HepG2 (cell line): Measurements from ENCODE around the gene RBM26. TPM values are rescaled to one million over a fixed set of nuclear protein-coding genes. Genes with fewer than 3 reads are reported as not detected.
A peak's percentile ranks its signal among the peaks of the same experiment; 100 is the strongest.

Source experiments
- CTCF ChIP-seq: sonication (generic); formaldehyde crosslinking; IDR thresholded peaks from 2 replicates; pipeline ENCODE4 v1.5.0; 2020; ENCODE audit warnings: mild to moderate bottlenecking, missing genetic modification reagents, moderate library complexity
- ETV6 ChIP-seq: sonication (generic); formaldehyde crosslinking; conservative IDR thresholded peaks from 2 replicates; pipeline ENCODE4 v1.4.0; 2020; ENCODE audit warnings: missing genetic modification reagents
- FOXA1 ChIP-seq, 2 experiments: fragments of 450-650 bp in 1 of 2; sonication (generic) in 1 of 2; formaldehyde crosslinking in 1 of 2; IDR thresholded peaks; 2 replicates each; pipeline versions ENCODE4 v1.4.0 to v1.6.1; 2016 to 2020; ENCODE audit warnings: missing genetic modification reagents in 1 of 2
- JUND ChIP-seq: sonication (generic); formaldehyde crosslinking; IDR thresholded peaks from 2 replicates; pipeline ENCODE4 v1.8.0; 2022; ENCODE audit warnings: mild to moderate bottlenecking, missing genetic modification reagents
- KDM4B ChIP-seq: sonication (generic); formaldehyde crosslinking; IDR thresholded peaks from 2 replicates; pipeline ENCODE4 v1.4.0; 2020; ENCODE audit warnings: missing genetic modification reagents
- NR2F6 ChIP-seq, 2 experiments: IDR thresholded peaks; 2 replicates each; pipeline ENCODE4 v1.6.1; 2016; ENCODE audit warnings: antibody characterized with exemption in 1 of 2, mild to moderate bottlenecking in 1 of 2
- PAX8 ChIP-seq: sonication (generic); formaldehyde crosslinking; IDR thresholded peaks from 2 replicates; pipeline ENCODE4 v1.8.0; 2022; ENCODE audit warnings: mild to moderate bottlenecking, missing genetic modification reagents, borderline replicate concordance
- RAD21 ChIP-seq: fragments of 450-650 bp; formaldehyde crosslinking; IDR thresholded peaks from 2 replicates; pipeline ENCODE4 v1.5.0; 2020; ENCODE audit warnings: mild to moderate bottlenecking
- RAD51 ChIP-seq: fragments of 450-650 bp; IDR thresholded peaks from 2 replicates; pipeline ENCODE4 v1.6.1; 2016; ENCODE audit warnings: borderline replicate concordance
- REPIN1 ChIP-seq: sonication (generic); formaldehyde crosslinking; IDR thresholded peaks from 2 replicates; pipeline ENCODE4 v1.8.0; 2022; ENCODE audit warnings: missing genetic modification reagents, low read depth, mild to moderate bottlenecking, borderline replicate concordance
- STAG1 ChIP-seq: sonication (generic); formaldehyde crosslinking; IDR thresholded peaks from 2 replicates; pipeline ENCODE4 v1.4.0; 2020; ENCODE audit warnings: missing genetic modification reagents
- USF2 ChIP-seq, 2 experiments: sonication (generic) in 1 of 2; formaldehyde crosslinking in 1 of 2; IDR thresholded peaks; 2 replicates each; pipeline versions ENCODE4 v1.5.1 to v1.6.1; 2011 to 2020; ENCODE audit warnings: borderline replicate concordance in 1 of 2, low read depth in 1 of 2, low read length in 1 of 2, mild to moderate bottlenecking in 1 of 2, missing genetic modification reagents in 1 of 2, moderate library complexity in 1 of 2
- ZNF18 ChIP-seq: sonication (generic); formaldehyde crosslinking; IDR thresholded peaks from 2 replicates; pipeline ENCODE4 v1.8.0; 2022; ENCODE audit warnings: mild to moderate bottlenecking, missing genetic modification reagents; ENCODE audit not compliant: insufficient replicate concordance
- ZNF605 ChIP-seq: sonication (generic); formaldehyde crosslinking; IDR thresholded peaks from 2 replicates; pipeline ENCODE4 v1.8.0; 2022; ENCODE audit warnings: mild to moderate bottlenecking, missing genetic modification reagents
- ZNF7 ChIP-seq: IDR thresholded peaks from 2 replicates; pipeline ENCODE4 v1.6.1; 2016; ENCODE audit warnings: missing biosample characterization, missing genetic modification reagents
- polyA plus RNA-seq, 8 experiments: library from polyadenylated mRNA; depleted of rRNA in 3 of 8; stranded (reverse) in 7 of 8; unstranded in 1 of 8; fragments of >200 nt; fragmentation: Illumina TruSeq in 4 of 8; extraction: Trizol in 4 of 8; gene quantifications; 2 replicates each; pipeline versions ENCODE4 v1.2.1 to v1.2.3, GENCODE V29; 2011 to 2016; ENCODE audit warnings: low read depth in 4 of 8, missing spikeins in 1 of 8, mixed read lengths in 1 of 8; ENCODE audit not compliant: insufficient read depth in 1 of 8
- total RNA-seq, 5 experiments: library from RNA; depleted of rRNA; stranded (reverse); fragments of >200 nt; fragmentation: Illumina TruSeq; extraction: Trizol; gene quantifications; 2 replicates each; pipeline ENCODE4 v1.2.3, GENCODE V29; 2016; ENCODE audit warnings: low read depth in 1 of 5
- TF ChIP-seq, protein P1 (sequence below): sonication (generic); formaldehyde crosslinking; IDR thresholded peaks from 2 replicates; pipeline ENCODE4 v1.4.0; 2020; ENCODE audit warnings: mild to moderate bottlenecking, missing genetic modification reagents
- TF ChIP-seq, protein P2 (sequence below): sonication (generic); formaldehyde crosslinking; conservative IDR thresholded peaks from 2 replicates; pipeline ENCODE4 v1.4.0; 2020; ENCODE audit warnings: mild to moderate bottlenecking, missing genetic modification reagents, moderate library complexity

Gene RBM26
- total and polyA plus RNA-seq, 2 of the 13 experiments (the other 11 are each of a cell fraction or from before 2014, with no cell fraction given), result 19.4 to 34.4 TPM

- TF ChIP-seq, protein P1, sequence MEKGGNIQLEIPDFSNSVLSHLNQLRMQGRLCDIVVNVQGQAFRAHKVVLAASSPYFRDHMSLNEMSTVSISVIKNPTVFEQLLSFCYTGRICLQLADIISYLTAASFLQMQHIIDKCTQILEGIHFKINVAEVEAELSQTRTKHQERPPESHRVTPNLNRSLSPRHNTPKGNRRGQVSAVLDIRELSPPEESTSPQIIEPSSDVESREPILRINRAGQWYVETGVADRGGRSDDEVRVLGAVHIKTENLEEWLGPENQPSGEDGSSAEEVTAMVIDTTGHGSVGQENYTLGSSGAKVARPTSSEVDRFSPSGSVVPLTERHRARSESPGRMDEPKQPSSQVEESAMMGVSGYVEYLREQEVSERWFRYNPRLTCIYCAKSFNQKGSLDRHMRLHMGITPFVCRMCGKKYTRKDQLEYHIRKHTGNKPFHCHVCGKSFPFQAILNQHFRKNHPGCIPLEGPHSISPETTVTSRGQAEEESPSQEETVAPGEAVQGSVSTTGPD (CRISPR knock-in tag), result no peak
- TF ChIP-seq RAD21 (0 out of 2 replicates have a peak, but pooled peaks have one; percentile 40), PAX8 (no peak), KDM4B (CRISPR knock-in tag) (no peak), ZNF605 (CRISPR knock-in tag) (no peak), USF2 (IDR thresholded peaks at IDR 0.05; ENCODE audit: low read depth, low read length) (no peak), USF2 (CRISPR knock-in tag; IDR thresholded peaks at IDR 0.05; ENCODE audit: borderline replicate concordance) (no peak), FOXA1 (IDR thresholded peaks at IDR 0.05) (no peak), FOXA1 (CRISPR knock-in tag; IDR thresholded peaks at IDR 0.05) (no peak), REPIN1 (CRISPR knock-in tag) (no peak), NR2F6 (IDR thresholded peaks at IDR 0.05) (no peak), NR2F6 (CRISPR knock-in tag; IDR thresholded peaks at IDR 0.05) (no peak), JUND (CRISPR knock-in tag) (no peak), CTCF (CRISPR knock-in tag) (peak; percentile 62), ZNF18 (CRISPR knock-in tag) (no peak), STAG1 (CRISPR knock-in tag) (peak; percentile 72), ETV6 (CRISPR knock-in tag) (no peak), RAD51 (no peak), ZNF7 (CRISPR knock-in tag) (no peak)
- TF ChIP-seq, protein P2, sequence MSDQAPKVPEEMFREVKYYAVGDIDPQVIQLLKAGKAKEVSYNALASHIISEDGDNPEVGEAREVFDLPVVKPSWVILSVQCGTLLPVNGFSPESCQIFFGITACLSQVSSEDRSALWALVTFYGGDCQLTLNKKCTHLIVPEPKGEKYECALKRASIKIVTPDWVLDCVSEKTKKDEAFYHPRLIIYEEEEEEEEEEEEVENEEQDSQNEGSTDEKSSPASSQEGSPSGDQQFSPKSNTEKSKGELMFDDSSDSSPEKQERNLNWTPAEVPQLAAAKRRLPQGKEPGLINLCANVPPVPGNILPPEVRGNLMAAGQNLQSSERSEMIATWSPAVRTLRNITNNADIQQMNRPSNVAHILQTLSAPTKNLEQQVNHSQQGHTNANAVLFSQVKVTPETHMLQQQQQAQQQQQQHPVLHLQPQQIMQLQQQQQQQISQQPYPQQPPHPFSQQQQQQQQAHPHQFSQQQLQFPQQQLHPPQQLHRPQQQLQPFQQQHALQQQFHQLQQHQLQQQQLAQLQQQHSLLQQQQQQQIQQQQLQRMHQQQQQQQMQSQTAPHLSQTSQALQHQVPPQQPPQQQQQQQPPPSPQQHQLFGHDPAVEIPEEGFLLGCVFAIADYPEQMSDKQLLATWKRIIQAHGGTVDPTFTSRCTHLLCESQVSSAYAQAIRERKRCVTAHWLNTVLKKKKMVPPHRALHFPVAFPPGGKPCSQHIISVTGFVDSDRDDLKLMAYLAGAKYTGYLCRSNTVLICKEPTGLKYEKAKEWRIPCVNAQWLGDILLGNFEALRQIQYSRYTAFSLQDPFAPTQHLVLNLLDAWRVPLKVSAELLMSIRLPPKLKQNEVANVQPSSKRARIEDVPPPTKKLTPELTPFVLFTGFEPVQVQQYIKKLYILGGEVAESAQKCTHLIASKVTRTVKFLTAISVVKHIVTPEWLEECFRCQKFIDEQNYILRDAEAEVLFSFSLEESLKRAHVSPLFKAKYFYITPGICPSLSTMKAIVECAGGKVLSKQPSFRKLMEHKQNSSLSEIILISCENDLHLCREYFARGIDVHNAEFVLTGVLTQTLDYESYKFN (CRISPR knock-in tag), result no peak
Observed at GRCh38 chr13:79423801-79424642, 18.0 kb upstream of the RBM26 start (continued).
